Bladder microvascular endothelial cell (primary cell): ENCODE results near the gene AGFG1. TPM values are rescaled to one million over a fixed set of nuclear protein-coding genes. Genes with fewer than 3 reads are reported as not detected.

ENCODE experiments used
- total RNA-seq: library from RNA; depleted of rRNA; stranded (reverse); fragments of >200 nt; gene quantifications from 2 replicates; pipeline ENCODE4 v1.2.3, GENCODE V29; 2014

Gene AGFG1
- total RNA-seq: 18.6 and 59.1 TPM in 2 replicates

GRCh38 chr2:227471924-227472264, at the start of gene AGFG1:
Gene AGFG1 (plus strand): TSS chr2:227472156. CDS start chr2:227472422, 266 bp downstream.

DNA sequence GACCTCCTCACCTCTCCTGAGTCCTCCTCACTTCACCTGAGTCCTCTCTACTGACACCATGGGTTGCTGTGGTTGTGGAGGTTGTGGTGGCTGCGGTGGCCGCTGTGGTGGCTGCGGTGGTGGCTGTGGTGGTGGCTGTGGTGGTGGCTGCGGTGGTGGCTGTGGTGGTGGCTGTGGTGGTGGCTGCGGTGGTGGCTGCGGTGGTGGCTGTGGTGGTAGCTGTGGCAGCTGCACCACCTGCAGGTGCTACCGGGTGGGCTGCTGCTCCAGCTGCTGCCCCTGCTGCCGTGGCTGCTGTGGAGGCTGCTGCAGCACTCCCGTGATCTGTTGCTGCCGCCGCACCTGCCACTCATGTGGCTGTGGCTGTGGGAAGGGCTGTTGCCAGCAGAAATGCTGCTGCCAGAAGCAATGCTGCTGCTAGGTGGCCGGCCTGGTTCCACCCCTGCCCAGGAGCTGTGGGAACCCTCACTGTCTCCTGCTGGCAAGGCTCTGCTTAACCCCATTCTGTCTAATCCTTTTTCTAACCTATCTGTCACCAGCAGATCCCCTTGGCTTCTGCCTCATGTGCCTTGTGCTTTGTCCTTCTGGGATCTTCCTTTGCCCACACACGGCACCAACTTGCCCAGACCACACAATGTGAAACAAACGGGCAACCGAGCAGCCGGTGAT, 127.0 kb downstream of the AGFG1 start, which contains the start of gene SCYGR2:
SCYGR2 (plus strand) TSS at position 59 of the 669 bp plus-strand sequence; CDS start at position 59, 0 bp downstream.

Other genes with a start within 250 kb of the AGFG1 start
- 23.5 and 48.5 TPM in 2 replicates for gene MFF, start 146.9 kb upstream of the AGFG1 start, total RNA-seq
- not detected in 2 replicates for gene TM4SF20, start 92.8 kb upstream of the AGFG1 start, total RNA-seq
- not detected in 2 replicates for gene SCYGR1, start 84.2 kb upstream of the AGFG1 start, total RNA-seq
- not detected in 2 replicates for gene SCYGR2, start 126.7 kb downstream of the AGFG1 start, total RNA-seq
- gene SCYGR3, start 142.7 kb downstream of the AGFG1 start, total RNA-seq: not detected in 2 replicates
- gene SCYGR4, start 145.3 kb downstream of the AGFG1 start, total RNA-seq: not detected in 2 replicates
- not detected in 2 replicates for gene SCYGR5, start 194.6 kb downstream of the AGFG1 start, total RNA-seq
- gene SLC19A3, start 245.9 kb downstream of the AGFG1 start, total RNA-seq: not detected in 2 replicates